H1 (cell line): Measurements from ENCODE around the gene TBC1D32. TPM values are rescaled to one million over a fixed set of nuclear protein-coding genes. Genes with fewer than 3 reads are reported as not detected.

Source experiments
- HDAC6 ChIP-seq: IDR thresholded peaks from one replicate; pipeline ENCODE4 v1.7.1; 2012; ENCODE audit warnings: low read depth, mild to moderate bottlenecking, inconsistent platforms, low read length, moderate library complexity
- POLR2AphosphoS5 ChIP-seq: IDR thresholded peaks from 2 replicates; pipeline ENCODE4 v1.6.1; 2011; ENCODE audit warnings: low read depth, low read length
- SAP30 ChIP-seq: fragments of 300-600 bp; sonication (generic); IDR thresholded peaks from 2 replicates; pipeline ENCODE4 v1.7.1; 2012; ENCODE audit warnings: low read length, moderate library complexity, mild to moderate bottlenecking, inconsistent platforms; ENCODE audit not compliant: insufficient read depth, insufficient replicate concordance
- polyA plus RNA-seq, 7 experiments: library from polyadenylated mRNA; depleted of rRNA in 3 of 7; stranded (reverse) in 5 of 7; unstranded in 2 of 7; fragments of >200 nt in 5 of 7; fragments of 200-250 nt in 2 of 7; gene quantifications; 1 replicate in 5 of 7; 2 replicates in 1 of 7; 4 replicates in 1 of 7; pipeline versions ENCODE4 v1.2.1 to v1.2.3, GENCODE V29; 2011 to 2013; ENCODE audit warnings: missing spikeins in 2 of 7, mixed read lengths in 2 of 7
- total RNA-seq: library from RNA; stranded (reverse); fragmentation: NEBNext Ultra II Directional; extraction: Animal tissue kit (Norgen Biotek cat#: 25700); gene quantifications from 2 replicates; pipeline ENCODE4 v1.2.1, GENCODE V29; 2021

Gene TBC1D32
- total and polyA plus RNA-seq, 2 of the 8 experiments (the other 6 are each of a cell fraction or from before 2014, with no cell fraction given), result 5.3 to 7.1 TPM

DNA sequence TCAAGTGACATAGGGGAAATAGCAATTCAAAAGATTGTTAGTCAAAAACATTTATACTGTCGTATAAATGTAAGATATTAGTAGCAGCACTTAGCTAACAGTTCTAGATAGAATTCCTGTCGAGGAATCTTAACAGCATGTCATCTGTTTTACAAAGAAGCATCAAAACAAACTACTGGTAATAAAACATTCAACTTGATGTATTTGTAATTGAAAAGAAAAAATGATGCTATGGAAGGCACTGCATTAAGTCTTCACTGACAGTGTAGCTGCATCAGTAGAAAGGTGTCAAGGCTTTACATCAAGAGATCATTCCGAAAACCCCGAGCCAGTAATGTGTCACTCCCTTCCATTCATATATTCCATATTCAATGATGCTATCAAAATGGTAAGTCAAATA lies 223.5 kb downstream of the TBC1D32 start (continued):
- TF ChIP-seq POLR2AphosphoS5, result no peak
- TF ChIP-seq HDAC6, result no peak
- no peak for TF ChIP-seq SAP30
